Fibroblast of lung (primary cell): ENCODE data around the gene TNIK. TPM values are rescaled to one million over a fixed set of nuclear protein-coding genes. Genes with fewer than 3 reads are reported as not detected.
A peak's percentile ranks its signal among the peaks of the same experiment; 100 is the strongest.

Experiments
- DNase-seq, 2 donors: peaks; one replicate each; pipeline versions ENCODE4 v3.0.0 to v3.0.0-alpha.2; 2010; ENCODE audit warnings: low read depth in 2 of 2
- H2AFZ ChIP-seq: 2 replicates; pipeline ENCODE4 v1.5.1; 2012; ENCODE audit warnings: low read length, control low read depth, inconsistent platforms
- H3K27ac ChIP-seq: 2 replicates; pipeline ENCODE4 v1.5.1; 2011; ENCODE audit warnings: low read length, control low read depth; ENCODE audit not compliant: insufficient read depth
- H3K27me3 ChIP-seq: 2 replicates; pipeline ENCODE4 v1.5.1; 2011; ENCODE audit warnings: mild to moderate bottlenecking, low read length; ENCODE audit not compliant: control insufficient read depth, insufficient read depth
- H3K36me3 ChIP-seq: 2 replicates; pipeline ENCODE4 v1.5.1; 2011; ENCODE audit warnings: low read length; ENCODE audit not compliant: control insufficient read depth, insufficient read depth
- H3K4me1 ChIP-seq: 2 replicates; pipeline ENCODE4 v1.5.1; 2011; ENCODE audit warnings: low read length; ENCODE audit not compliant: control insufficient read depth, insufficient read depth; ENCODE audit errors: extremely low read depth
- H3K4me2 ChIP-seq: 2 replicates; pipeline ENCODE4 v1.5.1; 2011; ENCODE audit warnings: low read length, control low read depth; ENCODE audit not compliant: insufficient read depth; ENCODE audit errors: extremely low read depth
- H3K4me3 ChIP-seq, 4 experiments: fragments of 200-600 bp in 1 of 4; sonication (generic) in 1 of 4; replicated peaks in 1 of 4; 2 replicates each; pipeline ENCODE4 v1.5.1; 2011 to 2016; ENCODE audit warnings: low read length in 4 of 4, low read depth in 3 of 4, mild to moderate bottlenecking in 3 of 4, control low read depth in 2 of 4, inconsistent platforms in 1 of 4, mixed read lengths in 1 of 4; ENCODE audit not compliant: insufficient read depth in 1 of 4; ENCODE audit errors: control extremely low read depth in 1 of 4
- H3K79me2 ChIP-seq: 2 replicates; pipeline ENCODE4 v1.5.1; 2012; ENCODE audit warnings: mild to moderate bottlenecking, low read length, inconsistent platforms; ENCODE audit not compliant: control insufficient read depth, insufficient read depth
- H3K9ac ChIP-seq: 2 replicates; pipeline ENCODE4 v1.5.1; 2011; ENCODE audit warnings: mild to moderate bottlenecking, low read length, control low read depth; ENCODE audit not compliant: insufficient read depth
- H3K9me3 ChIP-seq: 2 replicates; pipeline ENCODE4 v1.5.1; 2012; ENCODE audit warnings: low read depth, low read length; ENCODE audit not compliant: control insufficient read depth, insufficient read depth
- H4K20me1 ChIP-seq: 2 replicates; pipeline ENCODE4 v1.5.1; 2011; ENCODE audit warnings: low read length; ENCODE audit not compliant: control insufficient read depth, insufficient read depth; ENCODE audit errors: extremely low read depth
- CTCF ChIP-seq, 2 donors: IDR thresholded peaks in 1 of 2; conservative IDR thresholded peaks in 1 of 2; 1 replicate in 1 of 2; 2 replicates in 1 of 2; pipeline ENCODE4 v1.5.1; 2011 to 2012; ENCODE audit warnings: low read length in 2 of 2, control low read depth in 1 of 2, inconsistent platforms in 1 of 2, low read depth in 1 of 2, mild to moderate bottlenecking in 1 of 2
- EZH2 ChIP-seq: IDR thresholded peaks from 2 replicates; pipeline ENCODE4 v1.5.1; 2012; ENCODE audit warnings: low read length, control low read depth, mild to moderate bottlenecking; ENCODE audit errors: missing control alignments
- polyA plus RNA-seq, 2 donors: library from polyadenylated mRNA; depleted of rRNA in 1 of 2; stranded (reverse) in 1 of 2; unstranded in 1 of 2; fragments of >200 nt; gene quantifications; 2 replicates each; pipeline ENCODE4 v1.2.1, GENCODE V29; 2011 to 2012; ENCODE audit warnings: missing spikeins in 1 of 2
- total RNA-seq: library from RNA; depleted of rRNA; stranded (reverse); fragments of >200 nt; gene quantifications from 2 replicates; pipeline ENCODE4 v1.2.1, GENCODE V29; 2014

The TNIK gene
- total and polyA plus RNA-seq, 2 donors (not counting 1 experiment from before 2014, with no cell fraction given), result 13.8 to 39.3 TPM

DNA sequence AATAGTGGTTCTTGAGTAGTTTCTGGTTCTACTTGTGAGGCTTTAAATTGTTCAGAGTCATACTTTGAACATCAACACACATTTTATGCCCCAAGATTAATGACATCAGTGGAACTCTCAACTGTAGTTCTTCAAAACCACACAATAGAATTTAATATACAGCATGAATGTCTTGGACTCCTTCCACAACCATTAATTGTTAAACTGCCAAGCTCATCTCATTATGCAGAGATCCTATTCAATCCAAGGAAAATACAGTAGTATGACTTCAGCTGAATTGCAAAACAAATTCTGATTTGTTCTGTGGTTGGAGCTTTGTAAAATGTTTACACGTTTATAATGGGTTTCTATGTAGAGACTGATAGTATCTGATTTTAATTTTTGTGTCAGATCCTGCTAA, 234.5 kb downstream of the TNIK start:
- no peaks in the 10 kb centered on the region for H4K20me1 ChIP-seq
- H3K9ac ChIP-seq, result no peak overlapping the region
- H3K4me1 ChIP-seq, result no peaks in the 10 kb centered on the region
- DNase-seq, result peak; percentile 66 to 97
- H3K79me2 ChIP-seq, result no peaks in the 10 kb centered on the region
- no peak overlapping the region for H3K4me2 ChIP-seq
- no peak overlapping the region for H2AFZ ChIP-seq
- H3K27me3 ChIP-seq, result no peaks in the 10 kb centered on the region
- no peak overlapping the region for H3K4me3 ChIP-seq
- no peak for TF ChIP-seq EZH2
- TF ChIP-seq CTCF (conservative IDR thresholded peaks at IDR 0.05 in 1 of 2, IDR thresholded peaks at IDR 0.05 in 1 of 2; ENCODE audit: low read depth in 1 of 2, low read length in 2 of 2), result no peak
- H3K36me3 ChIP-seq, result peaks cover 2% of the 10 kb centered on the region
- H3K9me3 ChIP-seq, result no peaks in the 10 kb centered on the region
- H3K27ac ChIP-seq, result no peak overlapping the region

DNA sequence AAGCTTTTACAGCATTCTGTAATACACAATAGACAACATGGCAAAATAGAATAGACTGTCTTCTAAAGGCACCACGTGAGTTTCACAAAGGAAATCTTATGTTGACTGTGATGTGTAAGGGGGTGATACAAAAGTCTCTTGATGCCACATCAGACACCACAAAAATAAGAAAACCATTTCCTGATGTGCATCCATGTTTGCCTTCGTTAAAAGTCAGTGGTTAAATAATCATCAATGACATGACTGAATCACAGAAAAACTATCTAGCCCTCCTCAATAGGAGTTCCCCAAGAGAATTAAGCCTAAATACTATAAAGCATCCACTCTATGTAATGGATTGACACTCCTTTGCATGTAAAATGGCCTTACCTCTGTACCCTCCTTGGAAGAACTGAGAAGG, 235.0 kb downstream of the TNIK start:
- Histone ChIP-seq H3K9me3 (no peaks in the 10 kb centered on the region), H3K36me3 (peaks cover 2% of the 10 kb centered on the region), H2AFZ (no peak overlapping the region), H3K4me2 (no peak overlapping the region), H3K4me3 (no peak overlapping the region), H4K20me1 (no peaks in the 10 kb centered on the region), H3K9ac (no peak overlapping the region), H3K79me2 (no peaks in the 10 kb centered on the region), H3K4me1 (no peaks in the 10 kb centered on the region), H3K27ac (no peak overlapping the region), H3K27me3 (no peaks in the 10 kb centered on the region)
- TF ChIP-seq EZH2 (no peak), CTCF (conservative IDR thresholded peaks at IDR 0.05 in 1 of 2, IDR thresholded peaks at IDR 0.05 in 1 of 2; ENCODE audit: low read depth in 1 of 2, low read length in 2 of 2) (no peak)
- DNase-seq, result no peak

DNA sequence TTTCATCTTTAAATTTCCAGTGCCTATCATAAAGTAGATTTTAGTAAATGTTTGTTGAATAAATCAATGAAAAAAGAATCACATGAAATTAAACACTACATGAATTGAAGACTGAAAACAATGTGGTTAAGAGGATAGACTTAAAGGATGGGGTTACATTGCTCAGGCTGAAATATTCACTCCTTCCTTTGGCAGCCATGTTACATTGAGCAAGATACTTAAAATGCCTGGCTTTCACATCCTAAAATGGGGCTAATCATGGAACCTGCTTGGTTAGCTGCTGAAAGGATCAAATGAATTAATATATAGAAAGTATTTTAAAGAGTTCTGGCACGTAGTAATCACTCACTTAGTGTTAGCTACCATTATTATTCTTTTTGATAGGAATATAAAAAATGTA, 236.8 kb downstream of the TNIK start:
- Histone ChIP-seq H3K4me2 (no peak overlapping the region), H2AFZ (no peak overlapping the region), H3K9me3 (no peaks in the 10 kb centered on the region), H3K79me2 (no peaks in the 10 kb centered on the region), H3K9ac (no peak overlapping the region), H3K27me3 (no peaks in the 10 kb centered on the region), H3K4me3 (no peak overlapping the region), H4K20me1 (no peaks in the 10 kb centered on the region), H3K27ac (no peak overlapping the region), H3K4me1 (no peaks in the 10 kb centered on the region), H3K36me3 (peaks cover 2% of the 10 kb centered on the region)
- DNase-seq, result no peak
- no peak for TF ChIP-seq CTCF (conservative IDR thresholded peaks at IDR 0.05 in 1 of 2, IDR thresholded peaks at IDR 0.05 in 1 of 2; ENCODE audit: low read depth in 1 of 2, low read length in 2 of 2)
- TF ChIP-seq EZH2, result no peak
